CD4-positive, alpha-beta T cell treated with Interferon alpha-2 for 1 hour (primary cell): Measurements from ENCODE around the gene PSRC1.
A peak's percentile ranks its signal among the peaks of the same experiment; 100 is the strongest.
"Not testable (repeated sequence)": the region's sequence is repeated elsewhere in the genome, so short reads cannot be mapped to it uniquely, and the experiment has no call there.

Experiments
- DNase-seq, 2 donors: peaks; one replicate each; pipeline ENCODE4 v3.0.0-alpha.2; 2020 to 2022

The PSRC1 gene

GRCh38 chr1:109282952-109283747, at the start of gene PSRC1:
Gene PSRC1 (minus strand): TSS chr1:109283145.
- DNase-seq, result peak; percentile 84 to 91

GRCh38 chr1:109331113-109331512, 48.2 kb upstream of the PSRC1 start:
- DNase-seq, result no peak

GRCh38 chr1:109327285-109327684, 44.3 kb upstream of the PSRC1 start:
- DNase-seq, result no peak

- no peak for DNase-seq
Measured at GRCh38 chr1:109322974-109323373, 40.0 kb upstream of the PSRC1 start.

GRCh38 chr1:109319114-109319513, 36.2 kb upstream of the PSRC1 start:
- no peak for DNase-seq

GRCh38 chr1:109316506-109316905, 33.6 kb upstream of the PSRC1 start:
- no peak for DNase-seq

GRCh38 chr1:109315288-109315687, 32.3 kb upstream of the PSRC1 start:
- DNase-seq, result no peak

- DNase-seq, result no peak
Measured at GRCh38 chr1:109314795-109315194, 31.9 kb upstream of the PSRC1 start.

- no peak for DNase-seq
Measured at GRCh38 chr1:109312978-109313775, 30.2 kb upstream of the PSRC1 start.

GRCh38 chr1:109312246-109312645, 29.3 kb upstream of the PSRC1 start:
- DNase-seq, result no peak

GRCh38 chr1:109309347-109309746, 26.4 kb upstream of the PSRC1 start:
- no peak for DNase-seq

- DNase-seq, result peak in 1 of 2 donors; percentile 20
Measured at GRCh38 chr1:109307274-109308021, 24.5 kb upstream of the PSRC1 start.

GRCh38 chr1:109306832-109307273, 23.9 kb upstream of the PSRC1 start, which contains the start of gene MYBPHL:
Gene MYBPHL (minus strand): TSS chr1:109307011. CDS start chr1:109306991, 20 bp downstream.
- DNase-seq, result no peak

- not testable (repeated sequence) for DNase-seq
Measured at GRCh38 chr1:109305991-109306390, 23.0 kb upstream of the PSRC1 start.

GRCh38 chr1:109304226-109304920, 21.4 kb upstream of the PSRC1 start:
- no peak for DNase-seq

- DNase-seq, result no peak
Measured at GRCh38 chr1:109301874-109302273, 18.9 kb upstream of the PSRC1 start.

GRCh38 chr1:109300650-109301151, 17.8 kb upstream of the PSRC1 start:
- no peak for DNase-seq

- no peak for DNase-seq
Measured at GRCh38 chr1:109299558-109300343, 16.8 kb upstream of the PSRC1 start.

GRCh38 chr1:109298666-109299557, 16.0 kb upstream of the PSRC1 start:
- no peak for DNase-seq

GRCh38 chr1:109296782-109297181, 13.8 kb upstream of the PSRC1 start:
- no peak for DNase-seq
